ENCODE measurements around the gene DDB1. TPM values are rescaled to one million over a fixed set of nuclear protein-coding genes. Genes with fewer than 3 reads are reported as not detected.

Gene DDB1
- total and polyA plus RNA-seq, 9 of the 15 experiments (the other 6 are each of a cell fraction or from before 2014, with no cell fraction given) = 172 to 361 (median 266) TPM

DNA sequence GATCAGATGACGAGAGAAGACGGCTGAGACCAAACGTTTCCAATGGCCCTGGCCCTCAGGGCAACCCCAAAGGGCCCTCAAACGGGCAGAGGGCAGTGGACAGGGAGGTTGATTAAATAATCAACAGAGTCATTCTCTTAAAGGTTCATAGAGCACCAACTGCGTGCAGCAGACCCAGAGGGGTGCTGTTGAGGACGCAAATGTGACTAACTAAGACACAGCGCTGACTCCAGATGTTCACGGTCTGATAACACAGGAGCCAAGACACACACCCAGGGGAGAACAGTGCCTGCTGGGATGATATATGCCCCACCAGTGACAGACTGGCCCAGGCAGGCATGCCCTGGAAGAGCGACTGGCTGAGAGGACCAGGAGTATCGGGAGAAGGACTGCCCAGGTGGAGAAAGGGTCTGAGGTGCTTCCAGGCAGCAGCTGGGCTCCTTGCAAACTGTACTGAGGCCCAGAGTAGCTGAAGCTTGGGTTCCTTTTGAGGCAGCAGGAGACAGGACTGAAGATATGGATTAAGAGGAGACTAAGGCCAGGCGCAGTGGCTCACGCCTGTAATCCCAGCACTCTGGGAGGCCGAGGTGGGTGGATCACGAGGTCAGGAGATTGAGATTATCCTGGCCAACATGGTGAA, 45.4 kb downstream of the DDB1 start (continued):
- TF ChIP-seq, protein P1, sequence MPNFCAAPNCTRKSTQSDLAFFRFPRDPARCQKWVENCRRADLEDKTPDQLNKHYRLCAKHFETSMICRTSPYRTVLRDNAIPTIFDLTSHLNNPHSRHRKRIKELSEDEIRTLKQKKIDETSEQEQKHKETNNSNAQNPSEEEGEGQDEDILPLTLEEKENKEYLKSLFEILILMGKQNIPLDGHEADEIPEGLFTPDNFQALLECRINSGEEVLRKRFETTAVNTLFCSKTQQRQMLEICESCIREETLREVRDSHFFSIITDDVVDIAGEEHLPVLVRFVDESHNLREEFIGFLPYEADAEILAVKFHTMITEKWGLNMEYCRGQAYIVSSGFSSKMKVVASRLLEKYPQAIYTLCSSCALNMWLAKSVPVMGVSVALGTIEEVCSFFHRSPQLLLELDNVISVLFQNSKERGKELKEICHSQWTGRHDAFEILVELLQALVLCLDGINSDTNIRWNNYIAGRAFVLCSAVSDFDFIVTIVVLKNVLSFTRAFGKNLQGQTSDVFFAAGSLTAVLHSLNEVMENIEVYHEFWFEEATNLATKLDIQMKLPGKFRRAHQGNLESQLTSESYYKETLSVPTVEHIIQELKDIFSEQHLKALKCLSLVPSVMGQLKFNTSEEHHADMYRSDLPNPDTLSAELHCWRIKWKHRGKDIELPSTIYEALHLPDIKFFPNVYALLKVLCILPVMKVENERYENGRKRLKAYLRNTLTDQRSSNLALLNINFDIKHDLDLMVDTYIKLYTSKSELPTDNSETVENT (CRISPR knock-in tag; IDR thresholded peaks at IDR 0.05) = peak; percentile 54; the same call in 1 of the 2 replicates
- TF ChIP-seq JUND (IDR thresholded peaks at IDR 0.05; ENCODE audit: borderline replicate concordance, low read depth, low read length) (peak; percentile 84), JUND (tag; IDR thresholded peaks at IDR 0.05; ENCODE audit: borderline replicate concordance, low read depth, low read length) (peak; percentile 41; the same call in 1 of the 3 replicates), MXI1 (IDR thresholded peaks at IDR 0.05; ENCODE audit: low read depth, low read length) (peak; percentile 78), JUN (IDR thresholded peaks at IDR 0.05; ENCODE audit: borderline replicate concordance, low read depth, low read length) (peak; percentile 78), JUN (CRISPR knock-in tag; IDR thresholded peaks at IDR 0.05; ENCODE audit: borderline replicate concordance) (no peak), CBFA2T2 (conservative IDR thresholded peaks at IDR 0.05) (peak; percentile 95), TBL1XR1 (IDR thresholded peaks at IDR 0.05; ENCODE audit: low read length in 2 of 2) (peak; percentile 39 to 80; a peak in 2 of 4 replicates), EGR1 (conservative IDR thresholded peaks at IDR 0.05) (peak; percentile 72), SOX6 (IDR thresholded peaks at IDR 0.05) (peak; percentile 90)
- TF ChIP-seq, protein P2, sequence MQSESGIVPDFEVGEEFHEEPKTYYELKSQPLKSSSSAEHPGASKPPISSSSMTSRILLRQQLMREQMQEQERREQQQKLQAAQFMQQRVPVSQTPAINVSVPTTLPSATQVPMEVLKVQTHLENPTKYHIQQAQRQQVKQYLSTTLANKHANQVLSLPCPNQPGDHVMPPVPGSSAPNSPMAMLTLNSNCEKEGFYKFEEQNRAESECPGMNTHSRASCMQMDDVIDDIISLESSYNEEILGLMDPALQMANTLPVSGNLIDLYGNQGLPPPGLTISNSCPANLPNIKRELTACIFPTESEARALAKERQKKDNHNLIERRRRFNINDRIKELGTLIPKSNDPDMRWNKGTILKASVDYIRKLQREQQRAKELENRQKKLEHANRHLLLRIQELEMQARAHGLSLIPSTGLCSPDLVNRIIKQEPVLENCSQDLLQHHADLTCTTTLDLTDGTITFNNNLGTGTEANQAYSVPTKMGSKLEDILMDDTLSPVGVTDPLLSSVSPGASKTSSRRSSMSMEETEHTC (IDR thresholded peaks at IDR 0.05) = peak; percentile 24; the same call in 1 of the 2 replicates
- TF ChIP-seq, protein P3, sequence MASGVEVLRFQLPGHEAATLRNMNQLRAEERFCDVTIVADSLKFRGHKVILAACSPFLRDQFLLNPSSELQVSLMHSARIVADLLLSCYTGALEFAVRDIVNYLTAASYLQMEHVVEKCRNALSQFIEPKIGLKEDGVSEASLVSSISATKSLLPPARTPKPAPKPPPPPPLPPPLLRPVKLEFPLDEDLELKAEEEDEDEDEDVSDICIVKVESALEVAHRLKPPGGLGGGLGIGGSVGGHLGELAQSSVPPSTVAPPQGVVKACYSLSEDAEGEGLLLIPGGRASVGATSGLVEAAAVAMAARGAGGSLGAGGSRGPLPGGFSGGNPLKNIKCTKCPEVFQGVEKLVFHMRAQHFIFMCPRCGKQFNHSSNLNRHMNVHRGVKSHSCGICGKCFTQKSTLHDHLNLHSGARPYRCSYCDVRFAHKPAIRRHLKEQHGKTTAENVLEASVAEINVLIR (CRISPR knock-in tag; IDR thresholded peaks at IDR 0.05) = 0 out of 2 replicates have a peak, but pooled peaks have one; percentile 18
- TF ChIP-seq, protein P4, sequence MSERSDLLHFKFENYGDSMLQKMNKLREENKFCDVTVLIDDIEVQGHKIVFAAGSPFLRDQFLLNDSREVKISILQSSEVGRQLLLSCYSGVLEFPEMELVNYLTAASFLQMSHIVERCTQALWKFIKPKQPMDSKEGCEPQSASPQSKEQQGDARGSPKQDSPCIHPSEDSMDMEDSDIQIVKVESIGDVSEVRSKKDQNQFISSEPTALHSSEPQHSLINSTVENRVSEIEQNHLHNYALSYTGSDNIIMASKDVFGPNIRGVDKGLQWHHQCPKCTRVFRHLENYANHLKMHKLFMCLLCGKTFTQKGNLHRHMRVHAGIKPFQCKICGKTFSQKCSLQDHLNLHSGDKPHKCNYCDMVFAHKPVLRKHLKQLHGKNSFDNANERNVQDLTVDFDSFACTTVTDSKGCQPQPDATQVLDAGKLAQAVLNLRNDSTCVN (CRISPR knock-in tag; IDR thresholded peaks at IDR 0.05) = no peak
- TF ChIP-seq, protein P5, sequence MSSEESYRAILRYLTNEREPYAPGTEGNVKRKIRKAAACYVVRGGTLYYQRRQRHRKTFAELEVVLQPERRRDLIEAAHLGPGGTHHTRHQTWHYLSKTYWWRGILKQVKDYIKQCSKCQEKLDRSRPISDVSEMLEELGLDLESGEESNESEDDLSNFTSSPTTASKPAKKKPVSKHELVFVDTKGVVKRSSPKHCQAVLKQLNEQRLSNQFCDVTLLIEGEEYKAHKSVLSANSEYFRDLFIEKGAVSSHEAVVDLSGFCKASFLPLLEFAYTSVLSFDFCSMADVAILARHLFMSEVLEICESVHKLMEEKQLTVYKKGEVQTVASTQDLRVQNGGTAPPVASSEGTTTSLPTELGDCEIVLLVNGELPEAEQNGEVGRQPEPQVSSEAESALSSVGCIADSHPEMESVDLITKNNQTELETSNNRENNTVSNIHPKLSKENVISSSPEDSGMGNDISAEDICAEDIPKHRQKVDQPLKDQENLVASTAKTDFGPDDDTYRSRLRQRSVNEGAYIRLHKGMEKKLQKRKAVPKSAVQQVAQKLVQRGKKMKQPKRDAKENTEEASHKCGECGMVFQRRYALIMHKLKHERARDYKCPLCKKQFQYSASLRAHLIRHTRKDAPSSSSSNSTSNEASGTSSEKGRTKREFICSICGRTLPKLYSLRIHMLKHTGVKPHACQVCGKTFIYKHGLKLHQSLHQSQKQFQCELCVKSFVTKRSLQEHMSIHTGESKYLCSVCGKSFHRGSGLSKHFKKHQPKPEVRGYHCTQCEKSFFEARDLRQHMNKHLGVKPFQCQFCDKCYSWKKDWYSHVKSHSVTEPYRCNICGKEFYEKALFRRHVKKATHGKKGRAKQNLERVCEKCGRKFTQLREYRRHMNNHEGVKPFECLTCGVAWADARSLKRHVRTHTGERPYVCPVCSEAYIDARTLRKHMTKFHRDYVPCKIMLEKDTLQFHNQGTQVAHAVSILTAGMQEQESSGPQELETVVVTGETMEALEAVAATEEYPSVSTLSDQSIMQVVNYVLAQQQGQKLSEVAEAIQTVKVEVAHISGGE (CRISPR knock-in tag; IDR thresholded peaks at IDR 0.05) = 0 out of 6 replicates have a peak, but pooled peaks of 1 of the 3 experiments have one; percentile 38
- TF ChIP-seq, protein P6, sequence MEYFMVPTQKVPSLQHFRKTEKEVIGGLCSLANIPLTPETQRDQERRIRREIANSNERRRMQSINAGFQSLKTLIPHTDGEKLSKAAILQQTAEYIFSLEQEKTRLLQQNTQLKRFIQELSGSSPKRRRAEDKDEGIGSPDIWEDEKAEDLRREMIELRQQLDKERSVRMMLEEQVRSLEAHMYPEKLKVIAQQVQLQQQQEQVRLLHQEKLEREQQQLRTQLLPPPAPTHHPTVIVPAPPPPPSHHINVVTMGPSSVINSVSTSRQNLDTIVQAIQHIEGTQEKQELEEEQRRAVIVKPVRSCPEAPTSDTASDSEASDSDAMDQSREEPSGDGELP (CRISPR knock-in tag; IDR thresholded peaks at IDR 0.05; ENCODE audit: borderline replicate concordance) = peak; percentile 94
